Mesothelial cell of epicardium (in vitro differentiated cells): ENCODE measurements around the gene SLC38A3. TPM values are rescaled to one million over a fixed set of nuclear protein-coding genes. Genes with fewer than 3 reads are reported as not detected.

Experiments
- DNase-seq, 2 experiments: peaks; one replicate each; pipeline ENCODE4 v3.0.0; 2021; ENCODE audit warnings: low spot score in 2 of 2; ENCODE audit not compliant: unreplicated experiment in 2 of 2
- H3K27ac Mint-ChIP-seq: 2 replicates; pipeline ENCODE4 v1.8.0; 2021; ENCODE audit warnings: mixed read lengths
- H3K27me3 Mint-ChIP-seq: 2 replicates; pipeline ENCODE4 v1.8.0; 2021; ENCODE audit warnings: low read depth, mixed read lengths
- H3K36me3 Mint-ChIP-seq: 2 replicates; pipeline ENCODE4 v1.8.0; 2021; ENCODE audit warnings: mixed read lengths
- H3K4me1 Mint-ChIP-seq: 2 replicates; pipeline ENCODE4 v1.8.0; 2021; ENCODE audit warnings: mixed read lengths
- H3K4me3 Mint-ChIP-seq: 2 replicates; pipeline ENCODE4 v1.8.0; 2021; ENCODE audit warnings: mild to moderate bottlenecking, moderate library complexity, mixed read lengths
- H3K9me3 Mint-ChIP-seq: 2 replicates; pipeline ENCODE4 v1.8.0; 2021; ENCODE audit warnings: mixed read lengths
- CTCF ChIP-seq: fragments of 200-600 bp; sonication (generic); IDR thresholded peaks from one replicate; pipeline ENCODE4 v1.5.0; 2021; ENCODE audit warnings: antibody characterized with exemption; ENCODE audit not compliant: unreplicated experiment
- total RNA-seq: library from RNA; stranded (reverse); gene quantifications from 3 replicates; pipeline ENCODE4 v1.2.1, GENCODE V29; 2021

Gene SLC38A3
- total RNA-seq, 1 donor from 2014 or later, result 1.8 TPM

GRCh38 chr3:50171540-50172301, 33.4 kb upstream of the SLC38A3 start:
- H3K4me3 Mint-ChIP-seq, result no peak overlapping the region
- no peaks in the 10 kb centered on the region for H3K9me3 Mint-ChIP-seq
- H3K27me3 Mint-ChIP-seq, result peaks cover 5% of the 10 kb centered on the region
- no peak for DNase-seq
- TF ChIP-seq CTCF, result no peak
- H3K4me1 Mint-ChIP-seq, result peaks cover 15% of the 10 kb centered on the region
- H3K27ac Mint-ChIP-seq, result no peak overlapping the region
- peaks cover 10% of the 10 kb centered on the region for H3K36me3 Mint-ChIP-seq

GRCh38 chr3:50172626-50173220, 32.3 kb upstream of the SLC38A3 start:
- no peak overlapping the region for H3K4me3 Mint-ChIP-seq
- H3K9me3 Mint-ChIP-seq, result no peaks in the 10 kb centered on the region

GRCh38 chr3:50173685-50174516, 31.2 kb upstream of the SLC38A3 start:
- no peak overlapping the region for H3K4me3 Mint-ChIP-seq
- H3K36me3 Mint-ChIP-seq, result peaks cover 16% of the 10 kb centered on the region
- H3K27ac Mint-ChIP-seq, result no peak overlapping the region
- H3K4me1 Mint-ChIP-seq, result no peaks in the 10 kb centered on the region
- no peaks in the 10 kb centered on the region for H3K9me3 Mint-ChIP-seq
- no peak for DNase-seq
- no peak for TF ChIP-seq CTCF
- peaks cover 5% of the 10 kb centered on the region for H3K27me3 Mint-ChIP-seq

More at GRCh38 chr3:50172626-50173220, 32.3 kb upstream of the SLC38A3 start:
- Mint-ChIP-seq H3K36me3 (peaks cover 17% of the 10 kb centered on the region), H3K4me1 (peaks cover 7% of the 10 kb centered on the region), H3K27ac (no peak overlapping the region), H3K27me3 (peaks cover 5% of the 10 kb centered on the region)
- DNase-seq, result no peak
- no peak for TF ChIP-seq CTCF

GRCh38 chr3:50174517-50174895, 30.6 kb upstream of the SLC38A3 start:
- TF ChIP-seq CTCF, result no peak
- Mint-ChIP-seq H3K9me3 (no peaks in the 10 kb centered on the region), H3K36me3 (peaks cover 17% of the 10 kb centered on the region), H3K4me1 (peaks cover under 1% of the 10 kb centered on the region), H3K27ac (no peak overlapping the region), H3K27me3 (peaks cover 5% of the 10 kb centered on the region), H3K4me3 (no peak overlapping the region)
- no peak for DNase-seq

GRCh38 chr3:50174947-50175524, 30.0 kb upstream of the SLC38A3 start:
- Mint-ChIP-seq H3K4me3 (no peak overlapping the region), H3K9me3 (no peaks in the 10 kb centered on the region), H3K27ac (no peak overlapping the region), H3K4me1 (peaks cover 4% of the 10 kb centered on the region), H3K36me3 (peaks cover 22% of the 10 kb centered on the region), H3K27me3 (peaks cover 5% of the 10 kb centered on the region)
- no peak for DNase-seq
- TF ChIP-seq CTCF, result no peak
